Glutamatergic neuron (in vitro differentiated cells): Measurements from ENCODE around the gene P2RY1. TPM values are rescaled to one million over a fixed set of nuclear protein-coding genes. Genes with fewer than 3 reads are reported as not detected.
A peak's percentile ranks its signal among the peaks of the same experiment; 100 is the strongest.

Source experiments
- DNase-seq: peaks from one replicate; pipeline ENCODE4 v3.0.0; 2022
- H3K27ac Mint-ChIP-seq: one replicate; pipeline ENCODE4 v1.8.0; 2020; ENCODE audit warnings: mild to moderate bottlenecking, mixed read lengths, inconsistent platforms; ENCODE audit not compliant: unreplicated experiment
- H3K27me3 Mint-ChIP-seq: one replicate; pipeline ENCODE4 v1.8.0; 2020; ENCODE audit warnings: mild to moderate bottlenecking, moderate library complexity, mixed read lengths, inconsistent platforms; ENCODE audit not compliant: unreplicated experiment
- H3K36me3 Mint-ChIP-seq: one replicate; pipeline ENCODE4 v1.8.0; 2020; ENCODE audit warnings: mild to moderate bottlenecking, mixed read lengths, inconsistent platforms; ENCODE audit not compliant: unreplicated experiment
- H3K4me1 Mint-ChIP-seq: one replicate; pipeline ENCODE4 v1.8.0; 2020; ENCODE audit warnings: mild to moderate bottlenecking, low read depth, mixed read lengths, inconsistent platforms; ENCODE audit not compliant: unreplicated experiment
- H3K4me3 Mint-ChIP-seq: one replicate; pipeline ENCODE4 v1.8.0; 2020; ENCODE audit warnings: mild to moderate bottlenecking, mixed read lengths, inconsistent platforms; ENCODE audit not compliant: unreplicated experiment
- H3K9me3 Mint-ChIP-seq: one replicate; pipeline ENCODE4 v1.8.0; 2020; ENCODE audit warnings: mild to moderate bottlenecking, moderate library complexity, mixed read lengths, inconsistent platforms; ENCODE audit not compliant: unreplicated experiment
- CTCF ChIP-seq: fragments of 200-600 bp; sonication (generic); IDR thresholded peaks from one replicate; pipeline ENCODE4 v1.5.0; 2021; ENCODE audit not compliant: partially characterized antibody, unreplicated experiment
- long read RNA-seq: library from polyadenylated mRNA; unstranded; transcript quantifications from one replicate; pipeline ENCODE4 v2.0.0, GENCODE V29; 2020; ENCODE audit not compliant: unreplicated experiment
- total RNA-seq: library from RNA; stranded (reverse); fragmentation: NEBNext Ultra II Directional; extraction: Animal tissue kit (Norgen Biotek cat#: 25700); gene quantifications from one replicate; pipeline ENCODE4 v1.2.1, GENCODE V29; 2021; ENCODE audit not compliant: unreplicated experiment

The P2RY1 gene
- total RNA-seq: 0.51 TPM
- long read RNA-seq, full-length matches to known transcripts: 1 of 1 reads
- long read RNA-seq, partial matches to known transcripts: 0 of 1 reads
- long read RNA-seq, other reads (novel, unspliced or antisense): 0 of 1 reads

GRCh38 chr3:152834776-152835600, at the start of gene P2RY1:
Gene P2RY1, plus strand, starts transcription at chr3:152835131. Its CDS starts 652 bp downstream, at chr3:152835783.
- Mint-ChIP-seq H3K4me3 (peak within 1 kb of the TSS; percentile 94), H3K27me3 (peaks cover 6% of the 10 kb centered on the region), H3K9me3 (peaks cover 3% of the 10 kb centered on the region), H3K4me1 (peaks cover 5% of the 10 kb centered on the region), H3K27ac (peak within 1 kb of the TSS; percentile 13), H3K36me3 (no peaks in the 10 kb centered on the region)
- DNase-seq: peak; percentile 70
- TF ChIP-seq CTCF: no peak

- no peak for TF ChIP-seq CTCF
- Mint-ChIP-seq H3K36me3 (no peaks in the 10 kb centered on the region), H3K4me1 (peaks cover 3% of the 10 kb centered on the region), H3K27me3 (peaks cover 3% of the 10 kb centered on the region), H3K27ac (no peak overlapping the region), H3K4me3 (no peak overlapping the region), H3K9me3 (peaks cover 1% of the 10 kb centered on the region)
- DNase-seq: no peak
These were observed 47.8 kb upstream of the P2RY1 start for GRCh38 chr3:152786977-152787681.

- H3K4me3 Mint-ChIP-seq: no peak overlapping the region
- no peak for TF ChIP-seq CTCF
- H3K9me3 Mint-ChIP-seq: peaks cover 1% of the 10 kb centered on the region
- H3K27ac Mint-ChIP-seq: no peak overlapping the region
- H3K36me3 Mint-ChIP-seq: no peaks in the 10 kb centered on the region
- H3K4me1 Mint-ChIP-seq: no peaks in the 10 kb centered on the region
- no peak for DNase-seq
- no peaks in the 10 kb centered on the region for H3K27me3 Mint-ChIP-seq
These were observed 44.1 kb upstream of the P2RY1 start for GRCh38 chr3:152790651-152791387.

GRCh38 chr3:152793969-152794368, 41.0 kb upstream of the P2RY1 start:
- DNase-seq: no peak
- no peaks in the 10 kb centered on the region for H3K27me3 Mint-ChIP-seq
- H3K9me3 Mint-ChIP-seq: peaks cover 2% of the 10 kb centered on the region
- H3K4me1 Mint-ChIP-seq: no peaks in the 10 kb centered on the region
- no peak for TF ChIP-seq CTCF
- H3K4me3 Mint-ChIP-seq: no peak overlapping the region
- no peaks in the 10 kb centered on the region for H3K36me3 Mint-ChIP-seq
- H3K27ac Mint-ChIP-seq: no peak overlapping the region
